ENCODE results near the gene IFT88. TPM values are rescaled to one million over a fixed set of nuclear protein-coding genes. Genes with fewer than 3 reads are reported as not detected.

Gene IFT88
- total RNA-seq, 1 donor from 2014 or later = 8.1 TPM

GRCh38 chr13:20702915-20703779 lies 136.2 kb downstream of the IFT88 start, which contains the start of gene IL17D:
IL17D (plus strand) TSS chr13:20703699; CDS start chr13:20704002, 303 bp downstream.
- intact Hi-C loops (cut with micrococcal nuclease) = no loop called here
- Histone ChIP-seq H3K27ac (replicated peaks) (peak within 1 kb of the TSS; percentile 44), H3K36me3 (no peaks in the 10 kb centered on the region), H3K9me3 (replicated peaks) (no peaks in the 10 kb centered on the region), H3K27me3 (ENCODE audit: low read depth) (peaks cover 35% of the 10 kb centered on the region), H3K4me3 (peak within 1 kb of the TSS; percentile 79), H3K4me1 (peaks cover 17% of the 10 kb centered on the region)
- no peak for TF ChIP-seq CTCF (IDR thresholded peaks at IDR 0.05; ENCODE audit: borderline replicate concordance)
- no peak for DNase-seq

GRCh38 chr13:20703780-20704458 lies 137.0 kb downstream of the IFT88 start:
- intact Hi-C loops (cut with micrococcal nuclease) = no loop called here
- Histone ChIP-seq H3K27ac (replicated peaks) (peak overlapping the region; percentile 44), H3K4me3 (peak overlapping the region; percentile 79), H3K36me3 (no peaks in the 10 kb centered on the region), H3K9me3 (replicated peaks) (no peaks in the 10 kb centered on the region), H3K4me1 (peaks cover 18% of the 10 kb centered on the region), H3K27me3 (ENCODE audit: low read depth) (peaks cover 35% of the 10 kb centered on the region)
- TF ChIP-seq CTCF (IDR thresholded peaks at IDR 0.05; ENCODE audit: borderline replicate concordance) = peak; percentile 61
- peak; percentile 68 for DNase-seq

- intact Hi-C loops (cut with micrococcal nuclease) = no loop called here
- H3K36me3 ChIP-seq = no peaks in the 10 kb centered on the region
- no peak for TF ChIP-seq CTCF (IDR thresholded peaks at IDR 0.05; ENCODE audit: borderline replicate concordance)
- peak overlapping the region; percentile 79 for H3K4me3 ChIP-seq
- H3K27me3 ChIP-seq (ENCODE audit: low read depth) = peaks cover 35% of the 10 kb centered on the region
- peaks cover 21% of the 10 kb centered on the region for H3K4me1 ChIP-seq
- no peaks in the 10 kb centered on the region for H3K9me3 ChIP-seq (replicated peaks)
- no peak overlapping the region for H3K27ac ChIP-seq (replicated peaks)
- DNase-seq = no peak
Measured at GRCh38 chr13:20704459-20705069, 137.6 kb downstream of the IFT88 start.

GRCh38 chr13:20706661-20707060 lies 139.7 kb downstream of the IFT88 start:
- Histone ChIP-seq H3K4me1 (peaks cover 21% of the 10 kb centered on the region), H3K9me3 (replicated peaks) (no peaks in the 10 kb centered on the region), H3K36me3 (no peaks in the 10 kb centered on the region), H3K27me3 (ENCODE audit: low read depth) (peaks cover 15% of the 10 kb centered on the region), H3K4me3 (no peak overlapping the region), H3K27ac (replicated peaks) (no peak overlapping the region)
- intact Hi-C loops (cut with micrococcal nuclease) = no loop called here
- no peak for TF ChIP-seq CTCF (IDR thresholded peaks at IDR 0.05; ENCODE audit: borderline replicate concordance)
- DNase-seq = no peak

GRCh38 chr13:20708216-20708615 lies 141.3 kb downstream of the IFT88 start:
- Histone ChIP-seq H3K9me3 (replicated peaks) (no peaks in the 10 kb centered on the region), H3K4me1 (peaks cover 17% of the 10 kb centered on the region), H3K27ac (replicated peaks) (no peak overlapping the region), H3K4me3 (no peak overlapping the region), H3K36me3 (no peaks in the 10 kb centered on the region), H3K27me3 (ENCODE audit: low read depth) (peaks cover 2% of the 10 kb centered on the region)
- TF ChIP-seq CTCF (IDR thresholded peaks at IDR 0.05; ENCODE audit: borderline replicate concordance) = no peak
- no peak for DNase-seq
- intact Hi-C loops (cut with micrococcal nuclease) = no loop called here

Measured in left ventricle myocardium inferior (tissue), 1 donor.